ENCODE data around the gene GPC6. TPM values are rescaled to one million over a fixed set of nuclear protein-coding genes. Genes with fewer than 3 reads are reported as not detected.

The GPC6 gene
- total RNA-seq, 3 donors from 2014 or later (not counting 1 experiment from before 2014, with no cell fraction given): not detected

DNA sequence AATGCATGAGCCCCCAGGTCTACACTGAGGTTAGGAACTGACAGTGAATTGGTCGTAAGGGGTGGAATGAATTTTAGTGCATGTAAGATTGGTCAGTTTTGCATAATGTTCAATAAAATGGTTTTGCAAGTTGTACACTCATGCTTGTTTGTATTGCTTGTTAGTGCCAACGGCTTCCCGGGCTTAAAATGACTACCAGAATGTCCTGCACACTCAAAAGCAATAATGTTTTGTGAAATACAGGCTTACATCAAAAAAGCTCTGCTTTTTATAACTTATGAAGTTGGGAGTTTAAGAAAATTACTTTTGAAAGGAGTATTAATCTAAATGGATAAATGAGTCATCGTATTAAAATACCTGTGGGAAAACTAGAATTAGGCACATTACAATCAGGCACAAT lies 112.9 kb downstream of the GPC6 start:
- Histone ChIP-seq H3K36me3 (ENCODE audit: control insufficient read depth, insufficient read depth, low read length) (no peaks in the 10 kb centered on the region), H3K27me3 (ENCODE audit: control insufficient read depth, insufficient read depth, low read length) (no peaks in the 10 kb centered on the region), H3K27ac (ENCODE audit: low read length) (no peak overlapping the region), H3K4me1 (ENCODE audit: control insufficient read depth, insufficient read depth, low read length) (no peaks in the 10 kb centered on the region), H3K9me3 (ENCODE audit: control insufficient read depth, insufficient read depth, low read length) (peaks cover 2% of the 10 kb centered on the region), H3K4me3 (ENCODE audit: low read length) (no peak overlapping the region)
- Mint-ChIP-seq H3K36me3 (no peaks in the 10 kb centered on the region), H3K27ac (no peak overlapping the region), H3K4me1 (no peaks in the 10 kb centered on the region), H3K27me3 (ENCODE audit: low read depth in 2 of 2) (no peaks in the 10 kb centered on the region), H3K9me3 (peaks cover 14 to 16% of the 10 kb centered on the region in 2 donors), H3K4me3 (no peak overlapping the region)
- TF ChIP-seq CTCF (IDR thresholded peaks at IDR 0.05): no peak
- intact Hi-C loops (cut with micrococcal nuclease): no loop called here
- no peak for ATAC-seq
- no peak for DNase-seq
- 95% methylated on average over 3 of the region's 4 CpGs for WGBS (ENCODE audit: insufficient coverage)

- H3K9me3 Mint-ChIP-seq: peaks cover 14 to 16% of the 10 kb centered on the region in 2 donors
- intact Hi-C loops (cut with micrococcal nuclease): no loop called here
- WGBS (ENCODE audit: insufficient coverage): 69% methylated on average over 3 of the region's 4 CpGs
Observed at GRCh38 chr13:93341517-93341916, 114.9 kb downstream of the GPC6 start.

GRCh38 chr13:93343097-93343496 lies 116.5 kb downstream of the GPC6 start:
- H3K4me1 Mint-ChIP-seq: no peaks in the 10 kb centered on the region
- no peaks in the 10 kb centered on the region for H3K36me3 Mint-ChIP-seq
- Histone ChIP-seq H3K4me3 (ENCODE audit: low read length) (no peak overlapping the region), H3K27ac (ENCODE audit: low read length) (no peak overlapping the region), H3K9me3 (ENCODE audit: control insufficient read depth, insufficient read depth, low read length) (peaks cover 2% of the 10 kb centered on the region), H3K4me1 (ENCODE audit: control insufficient read depth, insufficient read depth, low read length) (no peaks in the 10 kb centered on the region), H3K36me3 (ENCODE audit: control insufficient read depth, insufficient read depth, low read length) (no peaks in the 10 kb centered on the region), H3K27me3 (ENCODE audit: control insufficient read depth, insufficient read depth, low read length) (no peaks in the 10 kb centered on the region)
- H3K27me3 Mint-ChIP-seq (ENCODE audit: low read depth in 2 of 2): no peaks in the 10 kb centered on the region
- 75% methylated on average over 4 of the region's 4 CpGs for WGBS (ENCODE audit: insufficient coverage)
- no peak for TF ChIP-seq CTCF (IDR thresholded peaks at IDR 0.05)
- ATAC-seq (no peak), DNase-seq (no peak)
- intact Hi-C loops (cut with micrococcal nuclease): no loop called here
- no peak overlapping the region for H3K4me3 Mint-ChIP-seq
- H3K27ac Mint-ChIP-seq: no peak overlapping the region
- H3K9me3 Mint-ChIP-seq: peaks cover 14 to 19% of the 10 kb centered on the region in 2 donors

More at GRCh38 chr13:93341517-93341916, 114.9 kb downstream of the GPC6 start:
- ATAC-seq (no peak), DNase-seq (no peak)
- no peaks in the 10 kb centered on the region for H3K36me3 ChIP-seq (ENCODE audit: control insufficient read depth, insufficient read depth, low read length)
- H3K27me3 ChIP-seq (ENCODE audit: control insufficient read depth, insufficient read depth, low read length): no peaks in the 10 kb centered on the region
- no peak overlapping the region for H3K4me3 ChIP-seq (ENCODE audit: low read length)
- H3K9me3 ChIP-seq (ENCODE audit: control insufficient read depth, insufficient read depth, low read length): peaks cover 2% of the 10 kb centered on the region
- TF ChIP-seq CTCF (IDR thresholded peaks at IDR 0.05): no peak
- Mint-ChIP-seq H3K4me1 (no peaks in the 10 kb centered on the region), H3K4me3 (no peak overlapping the region), H3K36me3 (no peaks in the 10 kb centered on the region), H3K27ac (no peak overlapping the region), H3K27me3 (ENCODE audit: low read depth in 2 of 2) (no peaks in the 10 kb centered on the region)
- no peaks in the 10 kb centered on the region for H3K4me1 ChIP-seq (ENCODE audit: control insufficient read depth, insufficient read depth, low read length)
- no peak overlapping the region for H3K27ac ChIP-seq (ENCODE audit: low read length)

- intact Hi-C loops (cut with micrococcal nuclease): no loop called here
- WGBS (ENCODE audit: insufficient coverage): 52% methylated on average over 2 of the region's 3 CpGs
Observed at GRCh38 chr13:93344048-93344705, 117.6 kb downstream of the GPC6 start.

More at GRCh38 chr13:93344048-93344705, 117.6 kb downstream of the GPC6 start:
- no peaks in the 10 kb centered on the region for H3K27me3 ChIP-seq (ENCODE audit: control insufficient read depth, insufficient read depth, low read length)
- H3K4me1 Mint-ChIP-seq: no peaks in the 10 kb centered on the region
- H3K36me3 ChIP-seq (ENCODE audit: control insufficient read depth, insufficient read depth, low read length): no peaks in the 10 kb centered on the region
- no peak for TF ChIP-seq CTCF (IDR thresholded peaks at IDR 0.05)
- H3K4me1 ChIP-seq (ENCODE audit: control insufficient read depth, insufficient read depth, low read length): no peaks in the 10 kb centered on the region
- H3K27ac Mint-ChIP-seq: no peak overlapping the region
- no peaks in the 10 kb centered on the region for H3K36me3 Mint-ChIP-seq
- H3K27ac ChIP-seq (ENCODE audit: low read length): no peak overlapping the region
- no peaks in the 10 kb centered on the region for H3K27me3 Mint-ChIP-seq (ENCODE audit: low read depth in 2 of 2)
- no peak overlapping the region for H3K4me3 ChIP-seq (ENCODE audit: low read length)
- DNase-seq: no peak
- peaks cover 2% of the 10 kb centered on the region for H3K9me3 ChIP-seq (ENCODE audit: control insufficient read depth, insufficient read depth, low read length)
- H3K4me3 Mint-ChIP-seq: no peak overlapping the region
- peaks cover 14 to 19% of the 10 kb centered on the region in 2 donors for H3K9me3 Mint-ChIP-seq
- ATAC-seq: no peak

All from natural killer cell (primary cell).